Measurements from ENCODE around the gene ST7L. TPM values are rescaled to one million over a fixed set of nuclear protein-coding genes. Genes with fewer than 3 reads are reported as not detected.
A peak's percentile ranks its signal among the peaks of the same experiment; 100 is the strongest.

Gene ST7L
- total RNA-seq, 1 donor, result 18.5 TPM

- DNase-seq (ENCODE audit: insufficient read length, low spot score, missing footprints), result no peak
Measured at GRCh38 chr1:112517231-112517630, 101.7 kb downstream of the ST7L start.

GRCh38 chr1:112516141-112516540 lies 102.8 kb downstream of the ST7L start:
- no peak for TF ChIP-seq CTCF (IDR thresholded peaks at IDR 0.05; ENCODE audit: extremely low read depth, low read depth, low read length)
- Histone ChIP-seq H3K27me3 (ENCODE audit: insufficient read depth, low read length) (no peaks in the 10 kb centered on the region), H3K27ac (ENCODE audit: low read depth, low read length) (no peak overlapping the region), H3K4me3 (ENCODE audit: insufficient read depth, low read length) (no peak overlapping the region), H3K4me2 (ENCODE audit: insufficient read depth, low read length) (no peak overlapping the region), H4K20me1 (ENCODE audit: insufficient read depth, low read length) (no peaks in the 10 kb centered on the region), H3K4me1 (ENCODE audit: insufficient read depth, low read length) (peaks cover 20% of the 10 kb centered on the region), H3K79me2 (ENCODE audit: insufficient read depth, low read length) (no peaks in the 10 kb centered on the region), H2AFZ (ENCODE audit: low read length) (no peak overlapping the region), H3K9me3 (ENCODE audit: low read depth, low read length) (no peaks in the 10 kb centered on the region), H3K36me3 (ENCODE audit: insufficient read depth, low read length) (no peaks in the 10 kb centered on the region)
- DNase-seq (ENCODE audit: insufficient read length, low spot score, missing footprints), result no peak

More at GRCh38 chr1:112517231-112517630, 101.7 kb downstream of the ST7L start:
- Histone ChIP-seq H3K4me1 (ENCODE audit: insufficient read depth, low read length) (peaks cover 27% of the 10 kb centered on the region), H3K36me3 (ENCODE audit: insufficient read depth, low read length) (no peaks in the 10 kb centered on the region), H3K79me2 (ENCODE audit: insufficient read depth, low read length) (no peaks in the 10 kb centered on the region), H3K9me3 (ENCODE audit: low read depth, low read length) (no peaks in the 10 kb centered on the region), H3K27me3 (ENCODE audit: insufficient read depth, low read length) (no peaks in the 10 kb centered on the region), H2AFZ (ENCODE audit: low read length) (no peak overlapping the region), H3K4me2 (ENCODE audit: insufficient read depth, low read length) (no peak overlapping the region), H4K20me1 (ENCODE audit: insufficient read depth, low read length) (no peaks in the 10 kb centered on the region), H3K27ac (ENCODE audit: low read depth, low read length) (no peak overlapping the region), H3K4me3 (ENCODE audit: insufficient read depth, low read length) (no peak overlapping the region)
- no peak for TF ChIP-seq CTCF (IDR thresholded peaks at IDR 0.05; ENCODE audit: extremely low read depth, low read depth, low read length)

DNA sequence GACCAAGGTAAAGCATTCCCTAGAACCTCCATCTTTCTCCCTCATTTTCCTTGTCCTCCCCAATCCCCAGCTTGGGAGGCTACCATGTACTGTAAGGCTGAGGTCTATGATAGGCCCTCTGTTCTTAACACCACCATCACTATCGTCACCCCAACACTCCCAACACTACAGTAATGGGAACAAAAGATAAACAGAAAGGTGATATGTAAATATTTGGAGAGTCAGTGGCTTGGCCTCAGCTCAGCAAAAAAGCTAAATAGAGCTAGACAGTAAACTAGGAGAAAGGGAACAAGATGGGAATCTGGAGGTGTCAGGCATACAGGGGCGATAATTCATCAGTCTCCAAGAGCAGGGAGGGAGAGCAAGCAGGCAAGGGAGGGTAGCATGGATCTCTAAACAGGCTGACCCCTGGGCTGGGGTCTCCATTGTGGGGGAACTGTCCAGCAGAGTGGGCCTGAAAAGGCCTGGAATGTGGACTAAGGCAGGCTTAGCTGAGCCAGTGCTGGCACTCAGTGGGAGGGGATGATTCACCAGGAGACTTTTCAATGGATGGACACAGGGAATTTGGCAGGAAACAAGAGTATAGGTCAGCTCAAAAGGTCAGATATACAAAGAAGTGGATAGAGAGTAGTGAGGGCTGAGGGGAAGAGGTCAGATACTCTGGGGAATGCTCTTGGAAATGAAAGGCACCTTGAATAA lies 103.5 kb downstream of the ST7L start:
- no peak for TF ChIP-seq CTCF (IDR thresholded peaks at IDR 0.05; ENCODE audit: extremely low read depth, low read depth, low read length)
- H3K9me3 ChIP-seq (ENCODE audit: low read depth, low read length), result no peaks in the 10 kb centered on the region
- H3K79me2 ChIP-seq (ENCODE audit: insufficient read depth, low read length), result no peaks in the 10 kb centered on the region
- H2AFZ ChIP-seq (ENCODE audit: low read length), result no peak overlapping the region
- peak overlapping the region; percentile 2 for H3K27ac ChIP-seq (ENCODE audit: low read depth, low read length)
- no peaks in the 10 kb centered on the region for H4K20me1 ChIP-seq (ENCODE audit: insufficient read depth, low read length)
- H3K36me3 ChIP-seq (ENCODE audit: insufficient read depth, low read length), result no peaks in the 10 kb centered on the region
- H3K4me3 ChIP-seq (ENCODE audit: insufficient read depth, low read length), result no peak overlapping the region
- DNase-seq (ENCODE audit: insufficient read length, low spot score, missing footprints), result peak; percentile 93
- H3K4me2 ChIP-seq (ENCODE audit: insufficient read depth, low read length), result no peak overlapping the region
- H3K4me1 ChIP-seq (ENCODE audit: insufficient read depth, low read length), result peaks cover 20% of the 10 kb centered on the region
- no peaks in the 10 kb centered on the region for H3K27me3 ChIP-seq (ENCODE audit: insufficient read depth, low read length)

DNA sequence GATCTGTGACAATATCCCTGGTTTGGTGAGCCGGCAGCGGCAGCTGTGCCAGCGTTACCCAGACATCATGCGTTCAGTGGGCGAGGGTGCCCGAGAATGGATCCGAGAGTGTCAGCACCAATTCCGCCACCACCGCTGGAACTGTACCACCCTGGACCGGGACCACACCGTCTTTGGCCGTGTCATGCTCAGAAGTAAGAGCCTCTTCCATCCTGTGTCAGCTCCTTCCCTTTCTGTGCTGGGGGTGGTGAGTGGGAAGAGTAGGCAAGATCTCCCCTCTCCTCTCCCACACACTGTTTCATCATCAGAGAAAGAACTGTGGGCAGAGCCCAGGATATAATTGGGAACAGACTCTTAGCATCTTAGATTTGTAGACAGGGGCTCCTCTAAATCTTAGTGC lies 104.0 kb downstream of the ST7L start:
- Histone ChIP-seq H3K4me1 (ENCODE audit: insufficient read depth, low read length) (peaks cover 20% of the 10 kb centered on the region), H3K36me3 (ENCODE audit: insufficient read depth, low read length) (no peaks in the 10 kb centered on the region), H3K9me3 (ENCODE audit: low read depth, low read length) (no peaks in the 10 kb centered on the region), H3K4me2 (ENCODE audit: insufficient read depth, low read length) (no peak overlapping the region), H3K4me3 (ENCODE audit: insufficient read depth, low read length) (no peak overlapping the region), H4K20me1 (ENCODE audit: insufficient read depth, low read length) (no peaks in the 10 kb centered on the region), H3K27me3 (ENCODE audit: insufficient read depth, low read length) (no peaks in the 10 kb centered on the region), H3K27ac (ENCODE audit: low read depth, low read length) (peak overlapping the region; percentile 2), H2AFZ (ENCODE audit: low read length) (no peak overlapping the region), H3K79me2 (ENCODE audit: insufficient read depth, low read length) (no peaks in the 10 kb centered on the region)
- no peak for DNase-seq (ENCODE audit: insufficient read length, low spot score, missing footprints)
- no peak for TF ChIP-seq CTCF (IDR thresholded peaks at IDR 0.05; ENCODE audit: extremely low read depth, low read depth, low read length)

All from osteoblast (primary cell).